Activated CD8-positive, alpha-beta memory T cell treated with anti-CD3 and anti-CD28 coated beads, Interleukin-2, amount 50 U/mL, for 24 hours (primary cell): Measurements from ENCODE around the gene EHBP1.
"Not testable (repeated sequence)": the region's sequence is repeated elsewhere in the genome, so short reads cannot be mapped to it uniquely, and the experiment has no call there.

Experiments
- DNase-seq: peaks from one replicate; pipeline ENCODE4 v3.0.0-alpha.2; 2020; ENCODE audit errors: extremely low read depth

The EHBP1 gene

GRCh38 chr2:63018439-63018838, 312.9 kb downstream of the EHBP1 start:
- no peak for DNase-seq

GRCh38 chr2:63019686-63020085, 314.2 kb downstream of the EHBP1 start:
- DNase-seq, result not testable (repeated sequence)

GRCh38 chr2:63023444-63023843, 317.9 kb downstream of the EHBP1 start:
- no peak for DNase-seq

- DNase-seq, result no peak
Measured at GRCh38 chr2:63027220-63027619, 321.7 kb downstream of the EHBP1 start.

GRCh38 chr2:63029058-63029457, 323.5 kb downstream of the EHBP1 start:
- no peak for DNase-seq

GRCh38 chr2:63034526-63034925, 329.0 kb downstream of the EHBP1 start:
- no peak for DNase-seq

GRCh38 chr2:63035169-63035568, 329.7 kb downstream of the EHBP1 start:
- DNase-seq, result no peak

GRCh38 chr2:63035660-63036059, 330.1 kb downstream of the EHBP1 start:
- DNase-seq, result no peak

- no peak for DNase-seq
Measured at GRCh38 chr2:63038034-63038433, 332.5 kb downstream of the EHBP1 start.

GRCh38 chr2:63040586-63040985, 335.1 kb downstream of the EHBP1 start:
- DNase-seq, result no peak

- DNase-seq, result no peak
Measured at GRCh38 chr2:63041592-63041991, 336.1 kb downstream of the EHBP1 start.

- no peak for DNase-seq
Measured at GRCh38 chr2:63044362-63045327, 339.1 kb downstream of the EHBP1 start.

GRCh38 chr2:63046552-63046951, 341.0 kb downstream of the EHBP1 start:
- DNase-seq, result no peak

- no peak for DNase-seq
Measured at GRCh38 chr2:63046961-63047320, 341.4 kb downstream of the EHBP1 start.

GRCh38 chr2:63047321-63048279, 342.1 kb downstream of the EHBP1 start:
- no peak for DNase-seq

- DNase-seq, result no peak
Measured at GRCh38 chr2:63048367-63049171, 343.1 kb downstream of the EHBP1 start.

GRCh38 chr2:63049211-63049969, 343.9 kb downstream of the EHBP1 start:
- DNase-seq, result no peak

- DNase-seq, result no peak
Measured at GRCh38 chr2:63049970-63050333, 344.4 kb downstream of the EHBP1 start.

- DNase-seq, result peak; percentile 17
Measured at GRCh38 chr2:63050334-63051041, 345.0 kb downstream of the EHBP1 start, which contains the start of gene OTX1. Gene OTX1, plus strand, starts transcription at chr2:63050830. Its CDS starts 2,161 bp downstream, at chr2:63052991.
